MCF 10A (cell line): Measurements from ENCODE around the gene ABCA13. TPM values are rescaled to one million over a fixed set of nuclear protein-coding genes. Genes with fewer than 3 reads are reported as not detected.

Experiments used
- BruUV-seq: library from RNA; stranded (reverse); fragments of 400-500 nt; replicated peaks from 2 replicates; lab custom pipeline; 2021; lab: Mats Ljungman, UMichigan
- CTCF ChIA-PET: fragments of 300-600 bp; sonication (Branson Sonifier 250); formaldehyde crosslinking; extraction: SDS; loops from one replicate; lab custom pipeline; 2021; ENCODE audit warnings: antibody characterized with exemption, inconsistent platforms; lab: Yijun Ruan, JAX
- POLR2A ChIA-PET: fragments of 300-600, 350-650 bp; sonication (Branson Sonifier 250); formaldehyde crosslinking; extraction: SDS; loops from one replicate; lab custom pipeline; 2020; ENCODE audit warnings: antibody characterized with exemption, inconsistent platforms; lab: Yijun Ruan, JAX
- DNase-seq: peaks from one replicate; pipeline ENCODE4 v3.0.0-alpha.2; 2018; ENCODE audit not compliant: unreplicated experiment
- H3K27ac Mint-ChIP-seq: one replicate; pipeline ENCODE4 v1.8.0; 2022; ENCODE audit warnings: mild to moderate bottlenecking, low read depth, mixed read lengths; ENCODE audit not compliant: unreplicated experiment
- H3K27me3 Mint-ChIP-seq: one replicate; pipeline ENCODE4 v1.8.0; 2022; ENCODE audit warnings: mixed read lengths; ENCODE audit not compliant: insufficient read depth, unreplicated experiment
- H3K36me3 Mint-ChIP-seq: one replicate; pipeline ENCODE4 v1.8.0; 2022; ENCODE audit warnings: mild to moderate bottlenecking, moderate library complexity, mixed read lengths; ENCODE audit not compliant: insufficient read depth, unreplicated experiment
- H3K4me1 Mint-ChIP-seq: one replicate; pipeline ENCODE4 v1.8.0; 2022; ENCODE audit warnings: mixed read lengths; ENCODE audit not compliant: insufficient read depth, unreplicated experiment
- H3K4me3 Mint-ChIP-seq: one replicate; pipeline ENCODE4 v1.8.0; 2022; ENCODE audit warnings: mild to moderate bottlenecking, moderate library complexity, mixed read lengths; ENCODE audit not compliant: unreplicated experiment
- H3K9me3 Mint-ChIP-seq: one replicate; pipeline ENCODE4 v1.8.0; 2022; ENCODE audit warnings: mixed read lengths; ENCODE audit not compliant: unreplicated experiment
- CTCF ChIP-seq: fragments of 200-600 bp; IDR thresholded peaks from one replicate; pipeline ENCODE4 v1.8.0; 2022; ENCODE audit warnings: antibody characterized with exemption, mild to moderate bottlenecking; ENCODE audit not compliant: unreplicated experiment
- intact Hi-C: fragments of 100-400 bp; cut with micrococcal nuclease; formaldehyde crosslinking; loops from 2 replicates; pipeline ENCODE4 v1.14.1; 2022
- total RNA-seq: library from RNA; stranded (reverse); gene quantifications from 2 replicates; pipeline ENCODE4 v1.2.3, GENCODE V29; 2022

Gene ABCA13
- total RNA-seq, 1 experiment from 2014 or later: 0.30 TPM

- intact Hi-C loops: no loop called here
Observed at GRCh38 chr7:48390388-48391327, 219.4 kb downstream of the ABCA13 start.

GRCh38 chr7:48398191-48398590 lies 226.9 kb downstream of the ABCA13 start:
- no peak for TF ChIP-seq CTCF
- intact Hi-C loops: no loop called here
- CTCF ChIA-PET: interaction anchor here (1.2 kb wide), 1 partner anchor 8 kb away, joined by 3 read pairs; no protein-coding TSS in a partner anchor

More at GRCh38 chr7:48390388-48391327, 219.4 kb downstream of the ABCA13 start:
- Mint-ChIP-seq H3K4me3 (no peak overlapping the region), H3K4me1 (peaks cover 22% of the 10 kb centered on the region), H3K36me3 (no peaks in the 10 kb centered on the region), H3K27me3 (no peaks in the 10 kb centered on the region), H3K27ac (peak overlapping the region; percentile 95), H3K9me3 (peaks cover 14% of the 10 kb centered on the region)
- TF ChIP-seq CTCF: no peak
- DNase-seq: no peak
- CTCF ChIA-PET: interaction anchor here (0.6 to 2.3 kb wide), 3 partner anchors 11 to 91 kb away, joined by 3 to 8 read pairs (median 3); no protein-coding TSS in a partner anchor
- no TSS peak for BruUV-seq
- POLR2A ChIA-PET: interaction anchor here (0.7 kb wide), 1 partner anchor 36 kb away, joined by 3 read pairs; no protein-coding TSS in a partner anchor

GRCh38 chr7:48402721-48403120 lies 231.5 kb downstream of the ABCA13 start:
- ChIA-PET POLR2A (no interaction called here), CTCF (interaction anchor here (0.6 to 0.9 kb wide), 3 partner anchors 472 to 1857 kb away, joined by 3 to 4 read pairs (median 3); no protein-coding TSS in a partner anchor)
- Mint-ChIP-seq H3K4me1 (no peaks in the 10 kb centered on the region), H3K9me3 (no peaks in the 10 kb centered on the region), H3K27me3 (no peaks in the 10 kb centered on the region), H3K4me3 (no peak overlapping the region), H3K36me3 (no peaks in the 10 kb centered on the region), H3K27ac (no peak overlapping the region)
- intact Hi-C loops: no loop called here
- no peak for TF ChIP-seq CTCF
- DNase-seq: no peak
- no TSS peak for BruUV-seq

More at GRCh38 chr7:48398191-48398590, 226.9 kb downstream of the ABCA13 start:
- DNase-seq: no peak
- Mint-ChIP-seq H3K27me3 (no peaks in the 10 kb centered on the region), H3K4me1 (no peaks in the 10 kb centered on the region), H3K27ac (no peak overlapping the region), H3K36me3 (no peaks in the 10 kb centered on the region), H3K9me3 (peaks cover 6% of the 10 kb centered on the region), H3K4me3 (no peak overlapping the region)
- no TSS peak for BruUV-seq
- POLR2A ChIA-PET: no interaction called here

- BruUV-seq: no TSS peak
- ChIA-PET POLR2A (no interaction called here), CTCF (interaction anchor here (0.8 to 1.3 kb wide), 2 partner anchors 14 to 110 kb away, joined by 3 to 5 read pairs; no protein-coding TSS in a partner anchor)
- Mint-ChIP-seq H3K27ac (no peak overlapping the region), H3K4me1 (no peaks in the 10 kb centered on the region), H3K4me3 (no peak overlapping the region), H3K36me3 (no peaks in the 10 kb centered on the region), H3K9me3 (no peaks in the 10 kb centered on the region), H3K27me3 (no peaks in the 10 kb centered on the region)
- no peak for DNase-seq
- intact Hi-C loops: no loop called here
- no peak for TF ChIP-seq CTCF
Observed at GRCh38 chr7:48408731-48409130, 237.5 kb downstream of the ABCA13 start.
